ENCODE results near the gene PHKB. TPM values are rescaled to one million over a fixed set of nuclear protein-coding genes. Genes with fewer than 3 reads are reported as not detected.
"Not testable (repeated sequence)": the region's sequence is repeated elsewhere in the genome, so short reads cannot be mapped to it uniquely, and the experiment has no call there.

The PHKB gene
- total RNA-seq, 1 experiment from 2014 or later = 24.9 TPM

DNA sequence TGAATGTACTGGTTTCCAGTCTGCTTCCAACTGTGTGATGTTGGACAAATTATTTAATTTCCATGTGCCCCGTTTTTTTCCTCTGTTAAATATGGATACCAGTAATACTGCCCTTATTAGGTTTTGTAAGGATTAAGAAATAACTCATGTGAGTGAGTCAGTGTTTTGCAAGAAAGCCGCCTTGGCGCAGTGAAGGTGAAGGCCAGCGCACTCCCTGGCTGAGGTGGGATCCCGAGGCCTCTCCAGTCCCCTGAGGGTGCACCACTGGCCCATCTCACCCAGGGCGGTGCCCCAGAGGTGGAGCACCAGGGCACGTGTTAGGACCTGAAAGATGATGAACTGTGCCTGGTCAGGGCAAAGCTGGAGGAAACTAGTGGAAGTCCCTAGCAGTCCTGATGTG is 43.5 kb downstream of the PHKB start:
- no peak for DNase-seq (ENCODE audit: low spot score)

DNA sequence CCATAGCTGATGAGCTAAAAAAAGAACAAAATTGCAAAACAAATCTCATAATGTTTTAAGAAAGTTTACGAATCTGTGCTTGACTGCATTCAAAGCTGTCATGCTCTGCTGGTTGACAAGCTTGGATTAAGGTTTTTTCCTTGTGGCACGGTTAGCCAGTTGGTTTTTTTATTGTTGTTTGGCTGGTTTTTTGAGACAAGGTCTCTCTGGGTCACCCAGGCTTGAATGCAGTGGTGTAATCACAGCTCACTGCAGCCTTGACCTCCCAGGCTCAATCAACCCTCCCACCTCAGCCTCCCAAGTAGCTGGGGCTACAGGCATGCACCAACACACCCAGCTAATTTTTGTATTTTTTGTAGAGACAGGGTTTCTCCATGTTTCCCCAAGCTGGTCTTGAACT is 45.7 kb downstream of the PHKB start:
- no peak for DNase-seq (ENCODE audit: low spot score)

DNA sequence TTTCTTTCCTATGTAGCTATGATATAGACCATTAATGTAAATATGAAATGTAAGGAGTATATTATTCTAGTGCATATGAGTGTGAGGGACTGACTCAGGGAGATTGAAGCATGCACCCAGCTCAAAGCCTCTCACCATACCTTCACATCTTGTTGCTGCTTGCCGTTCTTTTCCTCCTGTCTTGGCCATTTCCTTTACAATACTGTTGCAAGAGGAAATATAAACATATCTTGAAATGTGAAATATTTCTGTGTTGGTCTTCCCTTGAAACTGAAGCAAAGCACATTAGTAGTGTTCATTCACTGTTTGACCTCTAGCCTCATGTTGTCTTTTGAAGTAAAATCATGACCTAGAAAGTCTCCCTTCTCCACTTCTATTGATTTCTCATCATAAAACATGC is 46.6 kb downstream of the PHKB start:
- no peak for DNase-seq (ENCODE audit: low spot score)

- no peak for DNase-seq (ENCODE audit: low spot score)
Observed at GRCh38 chr16:47511882-47512281, 50.8 kb downstream of the PHKB start.

DNA sequence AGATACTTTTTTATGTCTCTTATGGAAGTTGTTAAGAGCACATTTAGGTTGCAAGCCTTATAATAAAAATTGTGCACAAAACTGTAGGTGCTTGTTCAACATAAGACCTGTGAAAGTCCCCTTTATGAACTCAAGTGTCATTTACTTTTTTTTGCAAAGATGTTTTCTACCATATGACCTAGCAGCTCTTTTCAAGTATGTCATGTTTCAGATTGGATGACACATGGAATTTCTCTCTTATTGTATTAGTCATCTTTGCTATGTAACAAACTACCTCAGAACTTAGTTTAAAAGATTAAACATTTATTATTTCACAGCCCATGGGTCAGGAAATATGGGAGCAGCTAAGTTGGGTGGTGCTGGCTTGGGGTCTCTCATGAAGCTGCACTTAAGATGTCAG is 57.9 kb downstream of the PHKB start:
- no peak for DNase-seq (ENCODE audit: low spot score)

GRCh38 chr16:47519546-47519945 is 58.4 kb downstream of the PHKB start:
- DNase-seq (ENCODE audit: low spot score) = no peak

GRCh38 chr16:47519996-47520679 is 59.0 kb downstream of the PHKB start:
- no peak for DNase-seq (ENCODE audit: low spot score)

GRCh38 chr16:47523342-47524006 is 62.3 kb downstream of the PHKB start:
- peak; percentile 15 for DNase-seq (ENCODE audit: low spot score)

GRCh38 chr16:47524007-47524405 is 62.9 kb downstream of the PHKB start:
- DNase-seq (ENCODE audit: low spot score) = no peak

GRCh38 chr16:47528431-47528830 is 67.3 kb downstream of the PHKB start:
- DNase-seq (ENCODE audit: low spot score) = no peak

DNA sequence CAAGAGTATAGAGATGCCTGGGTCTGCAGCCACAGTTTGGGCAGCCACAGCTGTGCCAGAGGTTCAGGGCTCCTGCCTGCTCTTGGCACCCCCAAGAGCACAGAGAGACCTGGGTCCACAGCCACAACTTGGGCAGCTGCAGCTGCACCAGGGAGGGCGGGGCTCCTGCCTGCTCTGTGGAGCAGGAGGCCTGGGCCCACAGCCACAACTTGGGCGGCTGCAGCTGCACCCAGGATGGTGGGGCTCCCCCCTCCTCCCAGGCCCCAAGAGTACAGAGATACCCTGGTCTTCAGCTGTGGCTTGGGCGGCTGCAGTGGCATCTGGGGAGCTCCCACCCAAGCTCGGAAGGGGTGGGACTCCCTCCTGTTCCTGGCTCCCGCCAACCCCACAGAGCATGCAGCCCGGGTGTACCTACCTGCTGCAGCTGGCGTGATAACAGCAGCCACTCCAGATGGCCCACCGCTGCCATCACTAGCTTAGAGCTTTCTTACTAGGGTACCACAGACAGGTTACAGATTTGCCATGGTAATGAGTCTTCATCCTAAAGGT is 72.7 kb downstream of the PHKB start:
- no peak for DNase-seq (ENCODE audit: low spot score)

- DNase-seq (ENCODE audit: low spot score) = no peak
Observed at GRCh38 chr16:47538472-47538871, 77.3 kb downstream of the PHKB start.

DNA sequence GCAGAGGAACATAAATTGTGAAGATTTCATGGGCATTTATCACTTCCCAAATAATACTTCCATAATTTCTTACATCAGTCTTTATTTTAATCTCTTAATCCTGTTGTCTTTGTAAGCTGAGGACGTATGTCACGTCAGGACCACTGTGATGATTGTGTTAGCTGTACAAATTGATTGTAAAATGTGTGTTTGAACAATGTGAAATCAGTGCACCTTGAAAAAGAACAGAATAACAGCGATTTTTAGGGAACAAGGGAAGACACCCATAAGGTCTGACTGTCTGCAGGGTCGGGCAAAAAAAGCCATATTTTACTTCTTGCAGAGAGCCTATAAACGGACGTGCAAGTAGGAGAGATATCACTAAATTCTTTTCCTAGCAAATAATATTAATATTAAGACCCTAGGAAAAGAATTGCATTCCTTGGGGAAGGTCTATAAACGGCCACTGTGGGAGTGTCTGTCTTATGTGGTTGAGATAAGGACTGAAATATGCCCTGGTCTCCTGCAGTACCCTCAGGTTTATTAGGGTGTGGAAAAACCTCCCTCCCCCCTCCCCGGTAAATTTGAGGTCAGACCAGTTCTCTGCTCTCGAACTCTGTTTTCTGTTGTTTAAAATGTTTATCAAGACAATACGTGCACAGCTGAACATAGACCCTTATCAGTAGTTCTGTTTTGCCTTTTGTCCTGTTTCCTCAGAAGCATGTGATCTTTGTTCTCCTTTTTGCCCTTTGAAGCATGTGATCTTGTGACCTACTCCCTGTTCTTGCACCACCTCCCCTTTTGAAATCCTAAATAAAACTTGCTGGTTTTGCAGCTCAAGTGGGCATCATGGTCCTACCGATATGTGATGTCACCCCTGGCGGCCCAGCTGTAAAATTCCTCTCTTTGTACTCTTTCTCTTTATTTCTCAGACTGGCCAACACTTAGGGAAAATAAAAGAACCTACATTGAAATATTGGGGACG is 78.9 kb downstream of the PHKB start:
- not testable (repeated sequence) for DNase-seq (ENCODE audit: low spot score)

DNA sequence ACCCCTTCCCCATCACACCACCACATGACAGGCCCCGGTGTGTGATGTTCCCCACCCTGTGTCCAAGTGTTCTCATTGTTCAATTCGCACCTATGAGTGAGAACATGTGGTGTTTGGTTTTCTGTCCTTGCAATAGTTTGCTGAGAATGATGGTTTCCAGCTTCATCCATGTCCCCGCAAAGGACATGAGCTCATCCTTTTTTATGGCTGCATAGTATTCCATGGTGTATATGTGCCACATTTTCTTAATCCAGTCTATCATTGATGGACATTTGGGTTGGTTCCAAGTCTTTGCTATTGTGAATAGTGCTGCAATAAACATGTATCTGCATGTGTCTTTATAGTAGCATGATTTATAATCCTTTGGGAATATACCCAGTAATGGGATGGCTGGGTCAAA is 80.0 kb downstream of the PHKB start:
- DNase-seq (ENCODE audit: low spot score) = not testable (repeated sequence)

DNA sequence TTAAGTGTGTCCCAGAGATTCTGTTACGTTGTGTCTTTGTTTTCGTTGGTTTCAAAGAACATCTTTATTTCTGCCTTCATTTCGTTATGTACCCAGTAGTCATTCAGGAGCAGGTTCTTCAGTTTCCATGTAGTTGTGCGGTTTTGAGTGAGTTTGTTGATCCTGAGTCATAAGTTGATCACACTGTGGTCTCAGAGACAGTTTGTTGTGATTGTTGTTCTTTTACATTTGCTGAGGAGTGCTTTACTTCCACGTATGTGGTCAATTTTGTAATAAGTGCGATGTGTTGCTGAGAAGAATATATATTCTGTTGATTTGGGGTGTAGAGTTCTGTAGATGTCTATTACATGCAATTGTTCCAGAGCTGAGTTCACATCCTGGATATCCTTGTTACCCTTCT is 83.1 kb downstream of the PHKB start:
- DNase-seq (ENCODE audit: low spot score) = not testable (repeated sequence)

GRCh38 chr16:47551185-47551584 is 90.1 kb downstream of the PHKB start:
- not testable (repeated sequence) for DNase-seq (ENCODE audit: low spot score)

GRCh38 chr16:47551767-47552166 is 90.6 kb downstream of the PHKB start:
- DNase-seq (ENCODE audit: low spot score) = not testable (repeated sequence)

GRCh38 chr16:47553853-47554564 is 92.9 kb downstream of the PHKB start:
- DNase-seq (ENCODE audit: low spot score) = no peak

- DNase-seq (ENCODE audit: low spot score) = not testable (repeated sequence)
Observed at GRCh38 chr16:47554587-47554986, 93.5 kb downstream of the PHKB start.

- DNase-seq (ENCODE audit: low spot score) = no peak
Observed at GRCh38 chr16:47561286-47561685, 100.2 kb downstream of the PHKB start.

DNA sequence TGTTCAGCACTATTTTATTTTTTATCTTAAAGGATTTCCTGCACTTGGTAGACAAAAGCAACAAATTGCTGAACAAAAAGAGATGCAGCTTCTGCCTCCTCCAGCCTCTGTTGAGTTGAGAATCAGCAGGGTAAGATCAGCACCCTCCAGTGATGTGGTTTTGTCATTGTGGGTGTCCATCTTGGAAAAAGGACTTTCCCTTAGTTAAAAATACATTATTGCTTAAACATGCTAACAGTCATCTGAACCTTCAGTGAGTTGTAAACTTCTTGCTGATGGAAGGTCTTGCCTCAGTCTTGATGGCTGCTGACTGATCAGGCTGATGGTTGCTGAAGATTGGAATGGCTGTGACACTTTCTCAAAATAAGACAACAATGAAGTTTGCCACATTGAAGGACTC is 101.2 kb downstream of the PHKB start:
- DNase-seq (ENCODE audit: low spot score) = no peak
